Neuronal stem cell (in vitro differentiated cells): ENCODE measurements around the gene PFKFB3.

Experiments used
- DNase-seq: peaks from one replicate; pipeline ENCODE4 v3.0.0-alpha.2; 2013; ENCODE audit warnings: low spot score
- H2AFZ ChIP-seq: one replicate; pipeline ENCODE4 v1.6.1; 2013; ENCODE audit warnings: mild to moderate bottlenecking, low read length, inconsistent platforms
- H2AK5ac ChIP-seq: 2 replicates; pipeline ENCODE4 v1.6.1; 2013; ENCODE audit warnings: low read depth, mild to moderate bottlenecking, inconsistent platforms, low read length, moderate library complexity, mixed read lengths
- H2BK120ac ChIP-seq: 2 replicates; pipeline ENCODE4 v1.6.1; 2013; ENCODE audit warnings: low read depth, mild to moderate bottlenecking, inconsistent platforms, low read length, moderate library complexity, mixed read lengths
- H2BK12ac ChIP-seq: one replicate; pipeline ENCODE4 v1.6.1; 2013; ENCODE audit warnings: low read length, inconsistent platforms
- H2BK15ac ChIP-seq: 2 replicates; pipeline ENCODE4 v1.6.1; 2013; ENCODE audit warnings: mild to moderate bottlenecking, low read length, inconsistent platforms, mixed read lengths
- H2BK5ac ChIP-seq: one replicate; pipeline ENCODE4 v1.6.1; 2013; ENCODE audit warnings: inconsistent platforms, mild to moderate bottlenecking, low read length, moderate library complexity
- H3K14ac ChIP-seq: one replicate; pipeline ENCODE4 v1.6.1; 2013; ENCODE audit warnings: low read length, inconsistent platforms
- H3K18ac ChIP-seq: 2 replicates; pipeline ENCODE4 v1.6.1; 2013; ENCODE audit warnings: low read length, inconsistent platforms
- H3K23ac ChIP-seq: 2 replicates; pipeline ENCODE4 v1.6.1; 2013; ENCODE audit warnings: low read depth, mild to moderate bottlenecking, mixed read lengths, low read length, inconsistent platforms; ENCODE audit not compliant: poor library complexity
- H3K27ac ChIP-seq: replicated peaks from 3 replicates; pipeline ENCODE4 v1.5.1; 2013; ENCODE audit warnings: low read length, inconsistent platforms
- H3K27me3 ChIP-seq, 3 experiments: 2 replicates each; pipeline ENCODE4 v1.6.1; 2013; ENCODE audit warnings: low read length in 3 of 3, mild to moderate bottlenecking in 2 of 3, inconsistent platforms in 1 of 3, low read depth in 1 of 3, mixed read lengths in 1 of 3, moderate library complexity in 1 of 3; ENCODE audit not compliant: control insufficient read depth in 3 of 3, insufficient read depth in 3 of 3
- H3K36me3 ChIP-seq, 2 donors: replicated peaks in 1 of 2; 2 replicates each; pipeline ENCODE4 v1.6.1; 2013; ENCODE audit warnings: low read length in 2 of 2; ENCODE audit not compliant: control insufficient read depth in 2 of 2, insufficient read depth in 2 of 2
- H3K4ac ChIP-seq: 2 replicates; pipeline ENCODE4 v1.6.1; 2013; ENCODE audit warnings: inconsistent platforms, mild to moderate bottlenecking, low read length, moderate library complexity
- H3K4me1 ChIP-seq, 2 donors: 1 replicate in 1 of 2; 2 replicates in 1 of 2; pipeline ENCODE4 v1.6.1; 2013; ENCODE audit warnings: low read length in 2 of 2, low read depth in 1 of 2; ENCODE audit not compliant: control insufficient read depth in 2 of 2, insufficient read depth in 1 of 2
- H3K4me2 ChIP-seq: one replicate; pipeline ENCODE4 v1.6.1; 2013; ENCODE audit warnings: mild to moderate bottlenecking, low read length, inconsistent platforms; ENCODE audit not compliant: insufficient read depth, poor library complexity, severe bottlenecking
- H3K4me3 ChIP-seq, 2 donors: 2 replicates each; pipeline ENCODE4 v1.5.1; 2013; ENCODE audit warnings: low read length in 2 of 2, mild to moderate bottlenecking in 2 of 2, inconsistent platforms in 1 of 2, moderate library complexity in 1 of 2
- H3K79me1 ChIP-seq: one replicate; pipeline ENCODE4 v1.6.1; 2013; ENCODE audit warnings: low read depth, mild to moderate bottlenecking, inconsistent platforms, low read length, moderate library complexity
- H3K9ac ChIP-seq: one replicate; pipeline ENCODE4 v1.6.1; 2013; ENCODE audit warnings: mild to moderate bottlenecking, low read depth, low read length, inconsistent platforms; ENCODE audit not compliant: poor library complexity
- H3K9me3 ChIP-seq, 2 donors: replicated peaks in 1 of 2; 2 replicates each; pipeline versions ENCODE3 to v1.6.1; 2013; ENCODE audit warnings: low read length in 2 of 2, mild to moderate bottlenecking in 2 of 2, inconsistent platforms in 1 of 2, low read depth in 1 of 2, mixed read lengths in 1 of 2, moderate library complexity in 1 of 2; ENCODE audit not compliant: control insufficient read depth in 2 of 2, insufficient read depth in 1 of 2
- H4K8ac ChIP-seq: one replicate; pipeline ENCODE4 v1.6.1; 2013; ENCODE audit warnings: low read depth, mild to moderate bottlenecking, inconsistent platforms, low read length, moderate library complexity
- H4K91ac ChIP-seq: one replicate; pipeline ENCODE4 v1.6.1; 2013; ENCODE audit warnings: low read length, low read depth, mild to moderate bottlenecking, inconsistent platforms; ENCODE audit not compliant: poor library complexity
- WGBS, 2 donors: extraction: QIAGEN DNeasy Blood & Tissue Kit; methylation state at CpG; one replicate each; pipeline ENCODE4 v1.1.7; 2013; ENCODE audit warnings: missing lambda C conversion rate in 2 of 2, mixed read lengths in 1 of 2; ENCODE audit not compliant: insufficient read length in 2 of 2, insufficient replicate concordance in 1 of 2; ENCODE audit errors: extremely low coverage in 2 of 2; 5-methylcytosine and 5-hydroxymethylcytosine counted together

PFKFB3 gene

DNA sequence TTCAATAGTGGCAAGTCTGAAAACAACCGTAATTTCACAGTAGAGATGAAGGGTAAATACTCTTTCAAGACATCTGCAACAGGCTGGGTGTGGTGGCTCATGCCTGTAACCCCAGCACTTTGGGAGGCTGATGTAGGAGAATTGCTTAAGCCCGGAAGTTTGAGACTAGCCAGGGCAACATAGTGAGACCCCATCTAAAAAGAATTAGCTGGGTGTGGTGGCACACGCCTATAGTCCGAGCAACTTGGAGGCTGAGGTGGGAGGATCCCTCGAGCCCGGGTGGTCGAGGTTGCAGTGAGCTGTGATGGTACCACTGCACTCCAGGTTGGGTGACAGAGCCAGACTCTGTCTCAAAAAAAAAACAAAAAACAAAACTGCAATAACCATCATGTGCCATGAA lies 71.8 kb downstream of the PFKFB3 start:
- Histone ChIP-seq H2AK5ac (no peak overlapping the region), H2BK5ac (no peak overlapping the region), H4K91ac (no peak overlapping the region), H3K4me1 (peaks cover 5 to 11% of the 10 kb centered on the region in 2 donors), H3K23ac (no peak overlapping the region), H2BK15ac (no peak overlapping the region), H3K18ac (no peak overlapping the region), H2AFZ (peak overlapping the region; percentile 89), H2BK120ac (no peak overlapping the region), H3K9ac (no peak overlapping the region), H3K4me3 (no peak overlapping the region), H3K14ac (no peak overlapping the region), H3K79me1 (no peaks in the 10 kb centered on the region), H3K27ac (no peak overlapping the region), H3K4ac (no peak overlapping the region), H3K4me2 (no peak overlapping the region), H2BK12ac (no peak overlapping the region), H3K36me3 (no peaks in the 10 kb centered on the region), H3K9me3 (no peaks in the 10 kb centered on the region), H3K27me3 (no peaks in the 10 kb centered on the region), H4K8ac (no peak overlapping the region)
- DNase-seq, result no peak
- no CpG with 5 or more reads among the region's 7 CpGs for WGBS, 2 donors

DNA sequence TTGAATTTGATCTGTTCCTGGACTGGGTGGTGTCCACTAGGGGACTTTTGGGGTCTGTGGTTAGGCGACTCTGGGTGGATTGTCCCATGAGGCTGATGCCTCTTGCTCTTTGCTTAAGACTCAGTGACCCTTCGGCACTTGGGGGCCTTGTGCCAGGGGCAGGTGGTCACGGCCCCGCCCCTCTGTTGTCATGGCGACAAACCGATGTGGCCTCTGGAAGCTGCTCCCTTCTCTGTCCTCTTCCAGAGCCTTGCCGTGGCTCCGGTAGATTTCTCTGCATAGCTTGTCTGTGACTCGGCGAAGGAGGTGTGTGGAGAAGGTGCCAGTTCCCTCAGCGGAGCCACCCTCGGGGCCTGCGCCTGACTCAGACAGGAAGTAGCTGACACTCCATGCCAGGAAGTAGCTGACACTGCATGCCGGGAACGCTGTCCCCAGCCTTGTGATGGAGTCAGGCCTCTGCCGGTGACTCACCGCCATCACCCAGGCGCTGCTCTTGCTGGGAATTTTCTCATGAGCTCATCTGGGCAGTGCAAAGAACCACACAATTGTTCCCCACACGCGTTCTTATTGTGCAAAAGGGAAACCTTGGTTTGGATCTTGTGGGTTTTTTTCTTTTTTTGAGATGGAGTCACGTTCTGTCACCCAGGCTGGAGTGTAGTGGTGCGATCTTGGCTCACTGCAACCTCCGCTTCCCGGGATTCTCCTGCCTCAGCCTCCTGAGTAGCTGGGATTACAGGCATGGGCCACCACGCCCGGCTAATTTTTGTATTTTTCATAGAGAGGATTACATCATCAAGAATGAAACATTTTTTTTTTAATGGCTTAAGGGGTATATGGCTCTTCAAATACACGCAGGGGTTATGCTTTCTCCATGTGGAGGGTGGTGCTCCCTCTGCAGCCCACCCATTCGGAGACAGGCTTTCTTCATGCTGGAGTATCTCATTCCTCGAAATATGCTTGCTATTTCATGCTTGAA lies 72.6 kb downstream of the PFKFB3 start:
- no peaks in the 10 kb centered on the region for H3K9me3 ChIP-seq
- H3K9ac ChIP-seq, result peak overlapping the region; percentile 60
- H3K18ac ChIP-seq, result peak overlapping the region; percentile 80
- no CpG with 5 or more reads among the region's 29 CpGs for WGBS, 2 donors
- H2BK15ac ChIP-seq, result no peak overlapping the region
- peak overlapping the region; percentile 73 for H3K14ac ChIP-seq
- no peak overlapping the region for H2BK12ac ChIP-seq
- peaks cover 12 to 19% of the 10 kb centered on the region in 2 donors for H3K4me1 ChIP-seq
- no peak overlapping the region for H3K4me2 ChIP-seq
- peak; percentile 17 for DNase-seq
- H3K23ac ChIP-seq, result no peak overlapping the region
- H2AK5ac ChIP-seq, result no peak overlapping the region
- no peak overlapping the region for H4K8ac ChIP-seq
- H2BK120ac ChIP-seq, result no peak overlapping the region
- H3K27me3 ChIP-seq, result no peaks in the 10 kb centered on the region
- H3K79me1 ChIP-seq, result no peaks in the 10 kb centered on the region
- H4K91ac ChIP-seq, result no peak overlapping the region
- no peak overlapping the region for H3K27ac ChIP-seq
- H3K4me3 ChIP-seq, result peak overlapping the region in 1 of 2 donors; percentile 32
- H3K4ac ChIP-seq, result no peak overlapping the region
- H2BK5ac ChIP-seq, result no peak overlapping the region
- no peaks in the 10 kb centered on the region for H3K36me3 ChIP-seq
- peak overlapping the region; percentile 89 for H2AFZ ChIP-seq

DNA sequence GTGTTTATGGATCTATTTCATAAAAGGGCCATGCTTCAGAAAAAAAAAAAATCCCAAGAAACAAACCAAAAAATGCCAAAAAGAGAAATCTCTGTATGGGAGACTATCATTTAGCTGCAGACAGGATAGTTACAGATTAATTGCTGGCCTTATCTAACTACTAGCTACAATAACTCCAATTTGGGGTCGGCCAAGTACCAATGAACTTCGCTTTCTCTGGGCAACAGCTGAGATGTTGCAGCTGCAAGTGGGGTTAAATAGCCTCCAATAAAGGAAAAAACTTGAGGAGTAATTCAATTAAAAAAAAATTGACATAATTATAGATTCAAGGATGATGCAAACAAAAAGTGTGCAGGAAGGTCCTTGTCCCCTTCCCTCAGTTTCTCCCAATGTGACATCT lies 73.6 kb downstream of the PFKFB3 start:
- no CpG with 5 or more reads among the region's 2 CpGs for WGBS, 2 donors
- Histone ChIP-seq H3K9me3 (no peaks in the 10 kb centered on the region), H3K4me1 (peaks cover 12 to 22% of the 10 kb centered on the region in 2 donors), H2BK12ac (no peak overlapping the region), H3K9ac (no peak overlapping the region), H2BK5ac (no peak overlapping the region), H3K4me3 (no peak overlapping the region), H2AK5ac (no peak overlapping the region), H4K8ac (no peak overlapping the region), H3K27me3 (no peaks in the 10 kb centered on the region), H3K18ac (no peak overlapping the region), H3K4ac (no peak overlapping the region), H4K91ac (no peak overlapping the region), H3K14ac (no peak overlapping the region), H2BK120ac (no peak overlapping the region), H2AFZ (no peak overlapping the region), H2BK15ac (no peak overlapping the region), H3K4me2 (no peak overlapping the region), H3K36me3 (no peaks in the 10 kb centered on the region), H3K27ac (no peak overlapping the region), H3K23ac (no peak overlapping the region), H3K79me1 (no peaks in the 10 kb centered on the region)
- no peak for DNase-seq

DNA sequence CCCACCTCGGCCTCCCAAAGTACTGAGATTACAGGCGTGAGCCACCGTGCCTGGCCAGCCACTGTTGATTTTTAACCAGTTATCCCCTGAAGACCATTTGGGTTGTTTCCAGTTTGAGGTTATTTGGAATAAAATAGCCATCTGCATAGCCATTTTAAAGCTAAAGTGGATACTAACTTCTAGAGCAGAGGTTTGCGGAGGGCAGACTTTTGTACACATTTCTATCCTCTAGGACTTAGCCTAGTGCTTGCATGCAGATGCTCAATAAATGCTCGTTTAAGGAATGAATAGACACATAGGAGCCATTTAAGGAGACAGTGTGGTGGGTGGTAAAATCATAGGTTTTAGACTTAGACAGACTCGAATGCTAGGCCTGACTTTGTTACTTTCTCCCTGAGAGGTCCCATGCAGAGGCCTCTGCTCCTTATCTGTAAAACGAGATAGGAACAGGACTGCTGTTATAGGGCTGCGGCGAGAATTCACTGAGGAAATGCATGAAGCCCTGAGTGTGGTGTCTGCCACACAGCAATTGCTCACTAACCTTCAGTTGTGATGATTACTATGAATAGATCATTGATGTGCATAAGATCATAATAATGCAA lies 75.9 kb downstream of the PFKFB3 start:
- H4K91ac ChIP-seq, result no peak overlapping the region
- H2BK15ac ChIP-seq, result no peak overlapping the region
- no peak overlapping the region for H4K8ac ChIP-seq
- H3K4me1 ChIP-seq, result peaks cover 12 to 22% of the 10 kb centered on the region in 2 donors
- H2AFZ ChIP-seq, result no peak overlapping the region
- H3K27ac ChIP-seq, result no peak overlapping the region
- no CpG with 5 or more reads among the region's 9 CpGs for WGBS, 2 donors
- no peak overlapping the region for H3K4ac ChIP-seq
- H3K23ac ChIP-seq, result no peak overlapping the region
- H3K18ac ChIP-seq, result no peak overlapping the region
- H3K9me3 ChIP-seq, result no peaks in the 10 kb centered on the region
- H3K79me1 ChIP-seq, result no peaks in the 10 kb centered on the region
- H3K4me2 ChIP-seq, result no peak overlapping the region
- no peak overlapping the region for H2BK120ac ChIP-seq
- no peak overlapping the region for H2BK12ac ChIP-seq
- H3K36me3 ChIP-seq, result no peaks in the 10 kb centered on the region
- DNase-seq, result no peak
- no peak overlapping the region for H3K9ac ChIP-seq
- H2BK5ac ChIP-seq, result no peak overlapping the region
- H3K27me3 ChIP-seq, result no peaks in the 10 kb centered on the region
- no peak overlapping the region for H2AK5ac ChIP-seq
- no peak overlapping the region for H3K4me3 ChIP-seq
- H3K14ac ChIP-seq, result no peak overlapping the region
